Ascending aorta (tissue), 2 donors: ENCODE results near the gene VWA7. TPM values are rescaled to one million over a fixed set of nuclear protein-coding genes. Genes with fewer than 3 reads are reported as not detected.

Experiments
- DNase-seq, 2 donors: peaks; one replicate each; pipeline ENCODE4 v3.0.0-alpha.2; 2019; ENCODE audit warnings: low spot score in 2 of 2
- H3K27ac ChIP-seq, 2 donors: fragments of 200-600 bp; sonication (generic); one replicate each; pipeline ENCODE4 v1.5.1; 2016 to 2017; ENCODE audit warnings: mild to moderate bottlenecking in 1 of 2
- H3K27me3 ChIP-seq: fragments of 200-600 bp; sonication (generic); one replicate; pipeline ENCODE4 v1.5.1; 2017
- H3K36me3 ChIP-seq, 2 donors: fragments of 200-600 bp; sonication (generic); one replicate each; pipeline ENCODE4 v1.5.1; 2016
- H3K4me1 ChIP-seq, 2 donors: fragments of 200-600 bp; sonication (generic); one replicate each; pipeline ENCODE4 v1.5.1; 2016 to 2017; ENCODE audit warnings: mild to moderate bottlenecking in 1 of 2
- H3K4me3 ChIP-seq, 2 donors: fragments of 200-600 bp; sonication (generic); one replicate each; pipeline ENCODE4 v1.5.1; 2016 to 2017; ENCODE audit warnings: mild to moderate bottlenecking in 1 of 2
- H3K9me3 ChIP-seq, 2 donors: fragments of 200-600 bp; sonication (generic); one replicate each; pipeline ENCODE4 v1.5.1; 2016
- intact Hi-C: fragments of 100-400 bp; cut with DNase I; formaldehyde crosslinking; loops from one replicate; pipeline ENCODE4 v1.15.1; 2023
- total RNA-seq: library from RNA; depleted of rRNA; stranded (reverse); fragments of >200 nt; gene quantifications from one replicate; pipeline ENCODE4 v1.1.0, GENCODE V29; 2016
- TF ChIP-seq, protein P1 (sequence below), 3 experiments: fragments of 200-600 bp in 2 of 3; fragments of 450-650 bp in 1 of 3; sonication (generic) in 2 of 3; IDR thresholded peaks; one replicate each; pipeline ENCODE4 v1.5.1; 2016 to 2019; ENCODE audit warnings: antibody characterized with exemption in 3 of 3, mild to moderate bottlenecking in 1 of 3, moderate library complexity in 1 of 3

VWA7 gene
- total RNA-seq, 1 donor from 2014 or later: not detected

DNA sequence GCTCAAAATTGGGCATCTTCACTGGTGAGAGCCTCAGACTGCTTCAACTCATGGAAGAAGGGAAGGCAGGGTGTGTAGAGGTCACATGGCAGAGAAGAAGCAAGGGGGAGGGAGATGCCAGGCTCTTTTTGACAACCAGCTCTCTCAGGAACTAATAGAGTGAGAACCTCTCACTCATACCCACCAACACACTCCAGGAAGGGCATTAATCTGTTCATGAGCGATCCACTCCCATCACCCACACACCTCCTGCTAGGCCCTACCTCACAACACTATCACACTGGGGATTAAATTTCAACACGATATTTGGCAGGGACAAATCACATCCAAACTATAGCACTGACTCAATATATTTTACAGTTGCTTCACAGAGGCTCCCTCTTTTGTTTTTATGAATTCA is 35.3 kb downstream of the VWA7 start:
- no peak overlapping the region for H3K4me3 ChIP-seq
- H3K27me3 ChIP-seq: no peaks in the 10 kb centered on the region
- intact Hi-C loops: no loop called here
- TF ChIP-seq, protein P1, sequence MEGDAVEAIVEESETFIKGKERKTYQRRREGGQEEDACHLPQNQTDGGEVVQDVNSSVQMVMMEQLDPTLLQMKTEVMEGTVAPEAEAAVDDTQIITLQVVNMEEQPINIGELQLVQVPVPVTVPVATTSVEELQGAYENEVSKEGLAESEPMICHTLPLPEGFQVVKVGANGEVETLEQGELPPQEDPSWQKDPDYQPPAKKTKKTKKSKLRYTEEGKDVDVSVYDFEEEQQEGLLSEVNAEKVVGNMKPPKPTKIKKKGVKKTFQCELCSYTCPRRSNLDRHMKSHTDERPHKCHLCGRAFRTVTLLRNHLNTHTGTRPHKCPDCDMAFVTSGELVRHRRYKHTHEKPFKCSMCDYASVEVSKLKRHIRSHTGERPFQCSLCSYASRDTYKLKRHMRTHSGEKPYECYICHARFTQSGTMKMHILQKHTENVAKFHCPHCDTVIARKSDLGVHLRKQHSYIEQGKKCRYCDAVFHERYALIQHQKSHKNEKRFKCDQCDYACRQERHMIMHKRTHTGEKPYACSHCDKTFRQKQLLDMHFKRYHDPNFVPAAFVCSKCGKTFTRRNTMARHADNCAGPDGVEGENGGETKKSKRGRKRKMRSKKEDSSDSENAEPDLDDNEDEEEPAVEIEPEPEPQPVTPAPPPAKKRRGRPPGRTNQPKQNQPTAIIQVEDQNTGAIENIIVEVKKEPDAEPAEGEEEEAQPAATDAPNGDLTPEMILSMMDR (IDR thresholded peaks at IDR 0.05): no peak
- H3K9me3 ChIP-seq: no peaks in the 10 kb centered on the region
- no peaks in the 10 kb centered on the region for H3K36me3 ChIP-seq
- no peak overlapping the region for H3K27ac ChIP-seq
- peaks cover 8 to 20% of the 10 kb centered on the region in 2 donors for H3K4me1 ChIP-seq
- no peak for DNase-seq

GRCh38 chr6:31740397-31741223 is 36.5 kb downstream of the VWA7 start:
- Histone ChIP-seq H3K4me1 (peaks cover 9 to 23% of the 10 kb centered on the region in 2 donors), H3K36me3 (no peaks in the 10 kb centered on the region), H3K27me3 (no peaks in the 10 kb centered on the region), H3K27ac (peak overlapping the region in 1 of 2 donors; percentile 19), H3K4me3 (peak overlapping the region; percentile 61 to 73), H3K9me3 (no peaks in the 10 kb centered on the region)
- no peak for DNase-seq
- intact Hi-C loops: no loop called here
- TF ChIP-seq, protein P1 (IDR thresholded peaks at IDR 0.05): no peak

GRCh38 chr6:31739639-31740396 is 37.3 kb downstream of the VWA7 start, which contains the start of gene MSH5:
Gene MSH5 (plus strand): TSS chr6:31740005. CDS start chr6:31740467, 462 bp downstream.
- Histone ChIP-seq H3K9me3 (no peaks in the 10 kb centered on the region), H3K27me3 (no peaks in the 10 kb centered on the region), H3K36me3 (no peaks in the 10 kb centered on the region), H3K27ac (peak within 1 kb of the TSS; percentile 56 to 94), H3K4me1 (peaks cover 9 to 23% of the 10 kb centered on the region in 2 donors), H3K4me3 (peak within 1 kb of the TSS; percentile 61 to 73)
- intact Hi-C loops: loop anchor here (1.0 to 10.0 kb wide), 2 partner anchors 11 to 415 kb away; partner anchors contain the start of genes DDAH2, PPT2 and PRRT1
- TF ChIP-seq, protein P1 (IDR thresholded peaks at IDR 0.05): no peak
- DNase-seq: peak; percentile 96 to 99

DNA sequence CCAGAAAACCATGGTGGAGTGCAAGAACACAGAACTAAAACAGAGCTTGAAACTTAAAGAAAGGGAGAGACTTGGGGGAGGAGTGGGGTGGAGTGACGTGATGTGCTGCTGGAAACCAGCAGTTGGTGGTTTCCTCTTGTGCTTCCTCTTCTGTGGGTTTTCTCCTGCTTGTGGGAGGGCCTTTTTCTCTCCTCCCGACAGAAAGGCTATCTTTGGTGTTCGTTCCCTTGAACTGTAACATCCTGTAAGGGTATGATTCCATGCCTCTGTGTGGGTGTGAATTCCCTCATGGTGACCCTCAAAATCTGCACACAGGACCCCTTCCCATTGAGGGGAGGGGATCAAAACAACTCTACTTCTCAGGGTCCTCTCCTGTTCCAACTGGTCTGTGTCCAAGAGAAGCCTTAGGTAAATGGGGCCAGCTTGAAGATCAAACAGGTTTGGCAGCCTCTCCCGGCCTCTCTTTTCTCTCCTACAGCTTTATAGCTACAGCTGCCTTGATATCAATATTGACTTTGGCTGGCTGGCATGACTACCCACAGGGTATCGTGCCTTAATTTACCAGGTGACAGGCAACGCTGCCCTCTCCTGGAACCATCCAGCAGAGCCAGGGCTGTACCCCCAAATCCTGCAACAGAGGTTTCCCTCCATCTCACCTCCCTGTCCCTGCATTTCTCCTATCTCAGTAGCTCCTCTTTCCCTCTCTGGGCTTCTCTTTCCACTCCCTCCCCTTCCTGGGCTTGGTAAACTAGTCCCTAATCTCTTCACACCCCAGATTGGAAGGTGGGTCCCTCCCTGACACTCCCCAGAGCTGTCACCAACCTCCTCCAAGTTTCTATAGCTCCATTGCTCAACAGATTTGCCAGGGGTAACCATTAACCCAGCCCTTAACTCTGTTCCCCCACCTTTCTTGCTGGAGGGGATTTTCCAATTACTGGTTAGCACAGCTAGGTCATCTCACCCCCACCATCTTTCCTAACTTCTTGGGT is 38.8 kb downstream of the VWA7 start:
- peak in 1 of 2 donors; percentile 75 for DNase-seq
- H3K27ac ChIP-seq: peak overlapping the region; percentile 59 to 94
- H3K36me3 ChIP-seq: peaks cover 9% of the 10 kb centered on the region in 2 donors
- no peaks in the 10 kb centered on the region for H3K9me3 ChIP-seq
- intact Hi-C loops: loop anchor here (2.0 to 10.0 kb wide), 2 partner anchors 35 to 417 kb away; partner anchors contain the start of genes ABHD16A, PPT2 and PRRT1
- H3K4me3 ChIP-seq: peak overlapping the region in 1 of 2 donors; percentile 18
- no peaks in the 10 kb centered on the region for H3K27me3 ChIP-seq
- peaks cover 20 to 35% of the 10 kb centered on the region in 2 donors for H3K4me1 ChIP-seq
- TF ChIP-seq, protein P1 (IDR thresholded peaks at IDR 0.05): no peak
